RPMI7951 (cell line): ENCODE data around the gene NISCH. TPM values are rescaled to one million over a fixed set of nuclear protein-coding genes. Genes with fewer than 3 reads are reported as not detected.
A peak's percentile ranks its signal among the peaks of the same experiment; 100 is the strongest.

ENCODE experiments used
- DNase-seq: peaks from one replicate; pipeline ENCODE4 v3.0.0-alpha.2; 2012; ENCODE audit warnings: low read depth
- total RNA-seq: library from RNA; depleted of rRNA; stranded (reverse); fragments of >200 nt; shearing (Covaris generic); gene quantifications from 2 replicates; pipeline ENCODE4 v1.2.3, GENCODE V29; 2014

Gene NISCH
- total RNA-seq, 1 experiment from 2014 or later = 21.4 TPM

DNA sequence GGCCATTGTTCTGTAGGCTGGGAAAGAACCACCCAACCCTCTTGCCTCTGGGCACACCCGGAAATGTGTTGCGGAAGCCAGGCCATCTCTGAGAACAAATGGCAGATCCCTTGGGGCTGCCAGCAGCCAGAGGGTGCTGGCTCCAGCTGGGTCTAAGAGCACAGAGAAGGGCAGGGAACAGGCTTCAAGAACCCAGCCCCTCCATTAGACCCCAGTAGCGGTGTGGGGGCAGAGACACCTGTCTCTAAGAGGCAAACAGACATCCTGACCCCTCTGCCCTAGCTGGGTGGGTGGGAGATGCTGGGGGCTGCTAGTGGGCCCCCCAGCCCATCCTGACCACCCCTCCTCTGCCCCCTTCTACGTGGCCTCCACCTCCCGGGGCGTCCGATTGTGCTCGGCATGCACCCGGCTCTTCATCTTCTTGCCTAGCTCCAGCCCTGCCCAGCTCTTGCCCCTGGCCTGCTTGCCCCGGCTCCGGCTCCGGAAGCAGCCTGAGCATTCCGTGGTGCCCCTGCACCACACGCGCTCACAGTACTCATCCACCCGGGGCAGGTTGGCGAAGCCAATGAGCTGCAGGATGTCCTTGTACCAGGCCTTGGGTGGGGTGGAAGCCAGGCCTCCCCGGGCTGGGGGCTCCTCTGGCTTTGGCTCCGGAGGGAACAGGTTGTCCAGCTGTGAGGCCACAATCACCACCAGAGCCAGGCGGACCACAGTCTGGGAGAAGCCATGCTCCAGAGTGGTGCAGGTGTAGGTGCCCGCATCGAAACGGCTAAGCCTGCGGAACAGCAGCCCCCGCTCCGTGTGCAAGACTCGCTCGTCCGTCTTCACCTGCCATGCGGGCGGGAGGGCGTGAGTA lies 19.9 kb upstream of the NISCH start:
- DNase-seq = no peak

DNA sequence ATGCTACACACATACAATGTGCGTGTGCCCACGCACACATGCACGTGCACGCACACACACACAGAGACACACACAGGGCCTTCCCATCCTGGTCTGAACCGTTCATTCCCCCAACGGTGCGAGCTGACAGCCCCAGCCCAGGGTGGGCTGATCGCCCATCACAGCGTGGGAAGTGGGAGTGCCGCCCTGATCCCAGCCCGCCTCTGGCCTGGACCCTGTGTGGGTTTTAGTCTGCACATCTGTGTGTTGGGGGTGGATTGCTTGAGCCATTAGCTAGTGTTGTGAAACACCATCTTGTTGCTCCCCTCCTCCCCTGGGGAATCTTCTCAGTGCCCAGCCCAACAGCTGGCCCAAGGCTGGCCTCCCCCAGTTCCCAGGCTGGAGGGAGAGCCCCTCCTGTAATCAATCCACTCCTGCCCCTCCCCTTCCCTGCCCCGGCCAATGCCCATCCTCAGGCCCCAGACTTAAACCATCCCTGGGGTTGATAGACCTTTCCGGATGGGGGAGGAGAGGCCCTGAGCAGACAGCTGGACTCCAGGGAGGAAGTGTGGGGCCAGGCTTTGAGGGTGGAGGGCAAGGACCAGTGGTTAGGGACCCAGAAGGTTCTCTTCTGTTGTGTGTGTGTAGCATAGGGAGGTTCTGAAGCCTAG lies 18.8 kb upstream of the NISCH start:
- DNase-seq = no peak

DNA sequence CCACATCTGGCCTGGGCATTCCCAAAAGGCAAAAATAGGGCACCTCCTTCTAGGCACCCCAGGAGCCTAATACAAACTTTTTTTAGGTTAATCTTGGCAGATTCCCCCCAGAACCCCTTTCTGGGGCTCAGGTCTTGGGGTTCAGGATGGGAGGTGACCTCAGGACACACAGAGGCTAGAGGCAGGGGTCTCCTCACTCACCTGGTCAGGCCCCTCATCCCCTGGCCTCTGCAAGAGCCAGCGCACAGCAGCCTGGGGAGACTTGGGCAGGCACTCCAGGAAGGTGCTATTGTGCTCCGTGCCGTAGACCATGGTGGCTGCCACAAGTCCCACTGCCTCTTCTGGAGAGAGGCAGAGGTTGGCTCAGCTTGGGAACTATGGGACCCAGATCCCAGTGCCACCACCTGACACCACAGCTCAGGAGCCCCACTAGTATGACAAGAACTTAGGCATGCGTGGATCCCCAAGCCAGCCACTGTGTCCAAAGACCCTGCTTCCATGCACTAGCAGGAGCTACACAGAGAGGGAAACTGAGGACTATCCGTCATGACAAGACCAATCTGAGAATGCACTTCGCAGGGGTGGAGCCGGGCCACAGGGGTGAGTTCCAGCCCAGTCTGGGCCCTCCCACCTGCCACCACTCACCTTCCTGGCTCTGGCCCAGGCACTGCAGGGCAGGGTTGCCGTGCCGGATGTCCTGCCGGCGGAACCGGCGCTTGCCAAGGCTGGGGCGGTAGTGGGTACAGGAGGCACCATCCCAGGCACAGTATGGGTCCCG lies 17.9 kb upstream of the NISCH start:
- DNase-seq = no peak

DNA sequence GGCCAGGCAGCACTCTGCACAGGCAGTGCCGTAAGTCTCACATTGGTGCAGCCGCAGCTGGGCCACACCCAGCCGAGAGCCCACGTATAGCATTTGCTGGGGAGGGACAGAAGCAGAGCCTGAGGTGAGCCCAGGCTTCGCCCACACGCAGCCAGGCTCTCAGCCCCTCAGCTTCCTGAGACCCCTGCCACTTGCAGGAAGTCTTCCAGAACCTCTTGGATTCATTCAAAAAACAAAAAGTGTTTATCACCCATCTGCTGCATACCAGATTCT lies 17.4 kb upstream of the NISCH start:
- no peak for DNase-seq

DNA sequence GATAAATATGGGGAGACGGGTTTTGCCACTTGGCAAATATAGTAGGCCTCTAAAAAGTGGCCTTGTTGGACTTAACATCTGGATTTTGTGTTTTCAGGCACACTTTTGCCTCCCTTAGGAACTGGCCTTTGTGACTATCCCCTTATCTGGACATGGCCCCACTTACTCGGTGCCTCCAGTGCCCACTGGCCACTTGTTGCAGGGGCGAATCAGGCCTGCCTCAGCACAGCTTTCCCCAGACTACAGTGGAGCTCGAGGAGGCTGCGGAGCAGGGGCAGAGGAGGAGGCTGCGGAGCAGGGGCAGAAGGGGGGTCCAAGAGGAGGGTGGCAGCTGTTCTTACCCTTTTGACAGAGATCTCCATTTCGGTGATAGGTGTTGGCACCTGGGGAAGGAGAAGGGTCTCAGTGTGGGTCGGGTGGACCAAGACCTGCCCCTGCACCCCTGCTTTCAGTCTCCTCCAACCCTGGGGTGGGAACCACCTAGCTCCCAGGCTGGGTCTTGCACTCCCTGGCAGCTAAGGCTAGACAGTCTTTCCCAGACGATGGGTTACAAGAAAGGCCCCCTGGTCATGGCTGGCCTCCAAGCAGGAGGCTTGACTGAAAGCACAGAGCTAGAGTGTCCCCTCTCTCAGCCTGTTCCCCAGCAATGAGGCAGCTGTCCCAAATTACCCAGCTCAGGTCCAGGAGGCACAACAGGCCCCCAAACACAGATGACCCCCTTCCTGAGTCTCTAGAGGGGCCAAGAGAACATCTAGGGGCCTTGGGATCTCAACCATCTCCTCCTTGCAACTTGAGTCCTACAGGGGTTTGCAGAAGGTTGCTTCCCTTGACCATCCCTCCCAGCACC lies 16.6 kb upstream of the NISCH start:
- DNase-seq = no peak

DNA sequence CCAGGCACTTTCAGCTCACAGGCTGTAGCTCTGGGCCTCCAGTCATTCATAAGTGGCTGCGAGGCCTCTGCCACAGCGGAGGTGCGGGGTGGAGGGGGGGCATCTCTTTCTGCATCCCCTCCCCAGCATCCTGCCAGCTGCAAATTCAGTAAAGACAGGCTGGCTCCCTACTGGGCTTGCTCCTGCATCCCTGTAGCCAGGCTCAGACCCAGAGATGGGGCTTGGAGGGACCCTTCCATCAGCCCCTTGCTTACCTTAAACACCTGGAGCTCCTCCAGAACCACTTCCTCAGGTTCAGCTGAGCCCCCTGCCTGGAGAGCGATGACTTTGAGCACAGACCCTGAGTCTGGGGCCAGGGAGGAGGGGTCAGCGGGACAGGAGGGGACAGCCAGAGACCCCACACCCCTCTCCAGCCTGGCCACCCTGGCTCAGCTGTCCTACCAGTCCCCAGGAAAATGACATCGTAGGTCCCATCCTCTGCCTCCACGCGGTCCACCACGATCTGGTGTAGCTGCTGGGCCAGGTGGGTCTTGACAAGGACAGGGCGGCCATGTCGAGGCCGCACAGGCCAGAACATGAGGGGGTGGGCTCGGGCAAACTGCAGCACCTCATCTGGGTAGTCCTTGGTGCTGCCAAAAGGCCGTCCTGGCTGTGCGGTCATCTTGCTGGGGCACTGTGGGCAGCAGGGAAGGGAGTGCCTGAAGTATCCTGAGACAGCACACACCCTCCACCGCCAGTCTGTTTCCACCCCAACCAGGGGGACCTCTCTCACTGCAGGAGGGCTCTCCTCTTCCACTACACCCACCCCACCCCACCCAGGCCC lies 15.8 kb upstream of the NISCH start:
- no peak for DNase-seq

DNA sequence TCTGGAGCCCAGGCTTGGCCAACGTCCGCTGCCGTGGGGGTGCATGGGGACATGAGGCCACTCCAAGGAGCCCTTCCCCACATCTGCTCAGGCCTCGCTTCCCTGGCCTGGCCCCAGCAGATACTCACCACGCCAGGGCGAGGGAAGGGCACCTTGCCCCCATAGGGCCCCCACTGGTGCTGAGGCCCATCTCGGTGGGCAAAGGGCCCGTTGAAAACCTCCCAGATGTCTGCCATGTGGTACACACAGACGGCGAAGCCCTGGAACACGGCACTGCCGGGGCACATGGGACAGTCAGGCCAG lies 15.2 kb upstream of the NISCH start:
- no peak for DNase-seq

DNA sequence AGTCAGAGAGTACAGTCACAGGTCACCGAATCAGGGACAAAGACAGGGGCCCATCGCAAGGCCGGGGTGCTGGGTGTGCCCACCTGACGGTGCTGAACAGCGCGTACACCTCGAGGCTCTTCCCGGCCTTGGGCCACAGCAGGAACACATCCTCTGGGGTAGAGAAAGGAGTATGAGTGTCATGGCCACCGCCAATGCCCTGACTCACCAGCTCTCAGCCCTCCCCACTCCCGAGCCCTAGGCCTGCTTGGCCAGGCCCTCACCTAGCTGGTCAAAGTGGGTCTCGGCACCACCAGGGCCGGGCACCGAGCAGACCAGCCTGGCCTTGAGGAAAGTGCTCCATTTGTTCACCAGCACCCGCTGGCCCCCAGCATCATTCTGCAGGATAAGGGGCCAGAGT lies 14.7 kb upstream of the NISCH start:
- DNase-seq = no peak

DNA sequence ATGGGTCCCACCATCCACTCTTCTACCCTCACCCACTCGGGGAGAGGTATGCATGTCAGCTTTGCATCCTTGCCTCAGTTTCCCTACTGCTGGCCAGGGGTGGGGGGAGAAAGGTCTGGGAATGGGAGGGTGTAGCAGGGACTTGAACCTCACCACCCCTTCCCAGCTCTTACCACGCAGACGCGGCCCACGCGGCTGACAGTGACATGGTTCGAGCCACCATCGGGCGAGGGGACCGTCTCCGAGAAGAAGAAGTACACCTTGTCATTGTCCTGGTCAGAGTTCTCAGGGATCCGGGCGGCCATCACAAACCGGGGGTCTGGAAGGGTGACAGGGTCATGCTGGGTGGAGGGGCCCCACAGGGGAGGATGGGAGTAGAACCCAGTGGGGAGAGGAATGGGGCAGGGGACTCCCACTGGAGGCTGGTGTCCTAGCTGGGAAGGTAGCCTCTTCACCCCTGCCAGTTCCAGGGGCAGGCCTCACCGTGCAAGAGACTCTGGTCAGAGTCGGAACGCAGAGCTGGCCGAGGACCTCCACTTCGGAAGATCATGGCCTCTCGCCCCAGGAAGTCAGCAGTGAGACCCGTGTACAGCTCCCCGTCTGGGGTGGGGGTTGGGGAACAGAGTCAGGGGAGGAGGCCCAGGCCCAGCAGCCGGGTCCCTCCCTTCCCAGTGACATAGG lies 14.2 kb upstream of the NISCH start:
- no peak for DNase-seq

DNA sequence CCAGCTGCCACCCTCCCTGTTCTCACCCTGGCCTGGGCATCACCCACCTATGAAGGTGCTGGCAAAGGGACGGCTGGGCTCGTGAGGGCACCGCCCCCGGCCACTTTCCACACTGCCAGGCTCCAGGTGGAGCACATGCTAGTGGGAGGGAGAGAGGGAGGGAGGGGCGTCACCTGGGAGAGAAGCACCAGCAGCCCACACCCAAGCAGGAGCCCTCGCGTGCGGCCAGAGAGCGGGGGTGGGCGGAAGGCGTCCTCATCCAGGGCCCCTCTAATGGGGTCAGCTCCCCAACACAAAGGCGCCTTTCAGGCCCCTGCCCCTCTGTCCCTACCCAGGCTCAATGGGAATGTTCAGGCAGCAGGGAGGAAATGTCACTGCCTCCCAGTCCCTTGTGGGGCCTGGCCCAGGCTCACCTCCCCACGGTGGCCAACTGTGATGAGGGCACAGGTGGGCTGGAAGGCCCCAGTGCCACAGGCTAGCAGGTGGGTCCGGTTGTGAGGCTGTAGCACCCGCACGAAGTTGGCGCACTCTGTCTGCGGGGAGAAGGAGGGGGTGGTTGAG lies 13.6 kb upstream of the NISCH start:
- DNase-seq = no peak

DNA sequence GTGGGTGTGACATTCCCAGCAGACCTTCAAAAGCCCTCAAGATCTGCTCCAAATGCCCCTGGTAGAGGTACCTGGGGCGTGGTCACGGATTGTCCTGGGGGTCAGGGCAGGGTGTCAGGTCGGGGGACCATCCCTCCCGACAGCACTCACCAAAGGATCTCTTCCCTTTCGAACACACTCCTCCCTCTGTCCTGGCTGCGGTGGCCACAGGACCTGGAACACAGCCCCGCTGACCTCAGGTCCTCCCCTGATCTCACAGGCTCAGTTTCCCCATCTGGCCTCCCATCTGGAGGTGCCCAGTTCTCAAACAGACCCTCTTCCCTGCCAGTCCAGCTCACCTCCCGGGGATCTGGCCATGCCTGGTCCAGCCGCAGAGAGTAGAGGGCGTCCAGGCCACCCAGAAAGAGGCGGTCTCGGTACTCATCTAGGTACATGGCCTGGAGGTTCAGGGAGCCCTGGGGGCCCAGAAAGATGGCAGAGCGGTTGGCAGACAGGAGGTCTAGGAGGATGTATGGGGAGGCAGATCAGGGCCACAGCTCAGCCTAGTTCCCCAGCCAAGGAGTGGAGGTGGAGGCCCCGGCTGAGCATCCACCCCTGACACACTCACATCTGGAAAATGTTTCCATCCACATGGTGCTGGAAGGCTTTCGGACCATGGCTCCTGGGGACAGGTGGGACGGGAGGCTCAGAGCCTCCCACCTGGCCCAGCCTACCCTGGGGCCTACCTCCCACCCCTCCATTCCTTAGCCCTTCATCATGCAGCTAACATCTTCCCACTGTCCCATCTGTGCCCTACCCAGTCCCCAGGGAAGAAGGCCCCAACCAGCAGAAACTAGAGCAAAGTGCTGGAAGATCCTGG lies 12.8 kb upstream of the NISCH start:
- DNase-seq = no peak

DNA sequence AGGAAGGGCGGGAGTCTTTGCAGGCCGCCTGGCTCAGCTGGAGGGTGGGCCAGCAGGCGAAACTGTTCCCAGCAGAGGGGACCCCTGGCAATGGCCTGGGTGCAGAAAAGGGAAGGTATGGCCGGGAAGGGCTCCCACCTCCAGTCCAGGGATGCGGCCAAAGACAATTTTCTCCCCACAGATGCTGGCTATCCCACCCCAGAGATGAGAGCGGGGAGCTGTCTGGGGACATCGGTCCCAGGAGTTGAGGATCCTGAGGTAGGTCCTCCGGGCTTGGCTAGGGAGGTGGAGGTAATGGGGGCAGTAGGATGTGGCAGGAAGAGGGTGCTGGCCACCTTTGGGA lies 12.2 kb upstream of the NISCH start:
- no peak for DNase-seq

DNA sequence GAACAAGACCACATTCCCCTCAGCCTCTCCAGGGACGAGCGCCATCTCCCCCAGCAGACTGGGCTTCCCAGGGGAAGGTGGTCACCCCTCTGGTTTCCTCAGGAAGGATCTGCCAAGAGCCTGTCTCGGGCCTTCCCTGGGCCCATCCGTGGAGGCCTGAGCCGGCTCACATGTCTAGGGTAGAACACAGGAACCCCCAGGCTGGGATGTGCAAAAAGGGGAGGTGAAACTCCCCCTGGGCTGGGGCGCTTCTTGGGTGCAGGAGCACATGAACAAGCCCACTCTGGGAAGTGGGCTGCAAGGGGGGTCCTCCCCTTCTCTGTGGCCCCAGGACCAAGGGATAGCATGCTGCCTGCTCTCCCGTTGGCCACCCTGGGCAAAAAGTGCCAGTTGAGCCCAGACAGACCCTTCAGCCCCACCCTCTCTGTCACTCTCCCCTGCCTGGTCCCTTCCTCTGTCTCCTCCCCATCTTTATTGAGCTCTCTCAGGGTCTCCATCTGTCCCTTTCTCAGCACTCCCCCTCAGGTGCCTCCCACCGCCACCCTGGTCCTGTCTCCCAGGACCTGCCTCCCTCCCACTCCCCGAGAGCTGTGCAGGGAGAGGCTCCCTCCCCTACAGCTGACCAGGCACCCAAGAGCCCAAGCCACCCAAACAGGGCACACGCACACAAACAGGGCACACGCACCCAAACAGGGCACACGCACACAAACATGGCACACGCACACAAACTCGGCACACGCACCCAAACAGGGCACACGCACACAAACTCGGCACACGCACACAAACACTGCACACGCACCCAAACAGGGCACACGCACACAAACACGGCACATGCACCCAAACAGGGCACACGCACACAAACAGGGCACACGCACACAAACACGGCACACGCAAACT lies 11.4 kb upstream of the NISCH start:
- DNase-seq = no peak

DNA sequence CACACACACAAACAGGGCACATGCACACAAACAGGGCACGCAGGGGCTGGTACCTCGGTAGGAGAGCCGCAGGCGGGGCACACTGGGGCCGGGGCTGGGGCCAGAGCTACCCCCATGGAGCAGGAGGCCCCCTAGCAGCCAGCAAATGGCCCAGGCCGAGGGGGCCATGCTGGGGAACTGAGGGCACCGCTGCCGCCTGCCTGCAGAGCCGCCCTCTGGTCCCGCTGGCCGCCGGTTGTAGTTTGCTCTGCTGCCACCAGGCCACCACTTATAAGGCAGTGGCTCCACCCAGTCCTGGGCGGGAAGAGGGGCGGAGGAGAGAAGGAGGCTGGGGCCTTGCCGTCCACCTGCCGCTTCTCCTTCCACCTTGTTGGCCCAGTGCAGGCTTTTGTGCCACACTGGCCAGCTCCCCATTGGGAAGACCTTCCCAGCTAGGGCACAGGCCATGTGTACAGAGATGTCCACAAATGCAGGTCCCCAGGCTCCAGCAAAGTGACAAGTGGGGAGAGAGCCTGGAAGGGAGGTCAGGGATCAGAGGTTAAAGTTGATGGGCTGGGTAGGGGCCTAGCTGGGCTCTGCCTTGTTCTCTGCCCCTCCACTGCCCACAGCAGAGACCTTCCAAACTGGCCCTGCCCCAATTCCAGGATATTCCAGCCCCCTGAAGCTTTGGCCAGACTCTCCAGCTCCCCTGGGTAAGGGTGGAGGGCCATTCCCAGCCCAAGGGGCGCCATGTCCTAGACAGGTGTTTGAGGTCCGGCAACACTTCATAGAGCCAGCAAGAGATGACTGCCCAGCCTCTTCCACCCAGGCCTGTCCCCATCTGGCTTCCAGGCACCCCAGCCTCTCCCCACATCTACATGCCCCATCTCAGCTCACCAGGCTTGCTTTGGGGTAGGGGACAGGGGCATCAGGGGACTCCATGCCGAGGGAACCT lies 10.3 kb upstream of the NISCH start, which contains the start of gene SEMA3G:
Gene SEMA3G (minus strand): TSS at position 244 of the 934 bp plus-strand sequence. CDS start 76 bp downstream, at position 168.
- peak; percentile 58 for DNase-seq

DNA sequence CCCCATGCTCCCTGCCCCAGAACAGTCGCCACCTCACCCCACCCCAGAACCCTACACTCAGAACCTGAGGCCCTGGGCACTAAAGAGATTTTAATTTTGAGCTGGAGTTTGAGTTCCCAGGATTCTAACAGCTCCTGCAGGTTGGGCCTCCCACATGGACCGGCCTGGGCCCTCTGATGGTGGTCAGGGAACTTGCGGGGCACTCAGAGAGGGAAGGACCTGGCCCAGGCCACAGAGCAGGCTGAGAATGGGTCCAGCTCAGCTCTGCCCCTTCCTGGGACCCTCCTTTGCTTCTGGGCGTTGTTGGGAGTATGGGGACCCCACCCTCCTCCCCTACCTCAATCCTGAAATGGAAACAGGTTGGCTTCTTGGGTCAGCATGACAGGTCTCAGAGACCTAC lies 9.4 kb upstream of the NISCH start:
- DNase-seq = no peak

DNA sequence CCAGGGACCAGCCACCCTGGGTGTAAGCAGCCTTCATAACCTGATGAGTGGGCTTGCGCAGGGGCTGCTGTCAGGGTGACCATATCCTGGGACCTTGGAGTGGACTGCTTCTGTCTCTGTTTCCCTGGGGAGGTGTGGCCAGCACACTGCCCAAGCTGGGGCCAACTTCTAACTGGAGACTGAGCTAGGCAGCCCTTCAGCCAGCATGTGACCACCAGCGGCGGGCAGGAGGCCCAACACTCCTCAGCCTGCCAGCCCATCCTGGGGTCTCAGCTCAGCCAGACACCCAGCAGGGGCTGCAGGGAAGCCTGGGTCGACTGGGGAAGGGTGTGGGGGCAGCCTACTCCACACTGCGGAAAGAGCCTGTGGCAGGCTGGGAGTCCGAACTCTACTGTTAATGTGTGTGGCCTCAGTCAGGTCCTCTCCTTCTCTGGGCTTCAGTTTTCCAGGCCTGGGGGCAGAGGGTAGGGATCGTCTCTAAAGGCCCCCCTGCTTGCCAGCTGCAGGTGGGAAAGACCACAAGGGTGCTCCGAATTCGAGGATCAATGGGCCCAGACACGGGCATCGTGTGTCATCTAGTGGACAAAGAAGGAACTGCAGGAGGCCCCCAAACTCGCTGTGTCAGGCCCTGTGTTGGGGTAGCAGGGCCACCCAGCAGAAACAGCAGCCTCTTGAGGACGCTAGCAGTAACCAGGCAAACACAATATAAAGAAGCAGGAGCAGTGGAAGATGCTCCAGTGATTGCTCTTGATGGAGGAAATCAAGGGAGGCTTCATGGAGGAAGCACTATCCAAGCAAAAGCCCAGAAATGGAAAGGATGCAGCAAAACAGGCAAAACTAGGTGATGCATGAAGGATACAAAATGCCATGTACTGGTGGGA lies 8.5 kb upstream of the NISCH start:
- DNase-seq = peak; percentile 61
